Transverse colon (tissue), 4 donors: ENCODE data around the gene INTS7.

Source experiments
- CTCF ChIP-seq, 5 experiments: fragments of 200-600 bp in 3 of 5; fragments of 450-650 bp in 2 of 5; sonication (generic) in 3 of 5; IDR thresholded peaks; 1 replicate in 2 of 5; 2 replicates in 3 of 5; pipeline ENCODE4 v1.5.1; 2016 to 2017; ENCODE audit warnings: antibody characterized with exemption in 5 of 5, inconsistent platforms in 3 of 5, mild to moderate bottlenecking in 2 of 5, moderate library complexity in 1 of 5
- EP300 ChIP-seq: sonication (generic); formaldehyde crosslinking; IDR thresholded peaks from one replicate; pipeline ENCODE4 v1.6.1; 2017; ENCODE audit warnings: antibody characterized with exemption, low read depth
- POLR2AphosphoS5 ChIP-seq, 3 donors: sonication (generic); formaldehyde crosslinking; IDR thresholded peaks; one replicate each; pipeline ENCODE4 v1.6.1; 2016; ENCODE audit warnings: antibody characterized with exemption in 3 of 3

- no peak for TF ChIP-seq POLR2AphosphoS5 (IDR thresholded peaks at IDR 0.05)
- no peak for TF ChIP-seq CTCF (IDR thresholded peaks at IDR 0.05)
- no peak for TF ChIP-seq EP300
These were observed 43.7 kb downstream of the INTS7 start for GRCh38 chr1:211991695-211992094.
